ENCODE measurements around the gene NRF1.
"Not testable (repeated sequence)": the region's sequence is repeated elsewhere in the genome, so short reads cannot be mapped to it uniquely, and the experiment has no call there.

The NRF1 gene

GRCh38 chr7:129789000-129789399 is 177.5 kb downstream of the NRF1 start:
- no peak for DNase-seq (ENCODE audit: low spot score)
- TF ChIP-seq CTCF (IDR thresholded peaks at IDR 0.05; ENCODE audit: extremely low read depth, missing control alignments): no peak

- TF ChIP-seq CTCF (IDR thresholded peaks at IDR 0.05; ENCODE audit: extremely low read depth, missing control alignments): no peak
- no peak for DNase-seq (ENCODE audit: low spot score)
These were observed 178.1 kb downstream of the NRF1 start for GRCh38 chr7:129789652-129790051.

GRCh38 chr7:129790136-129790535 is 178.6 kb downstream of the NRF1 start:
- DNase-seq (ENCODE audit: low spot score): no peak
- no peak for TF ChIP-seq CTCF (IDR thresholded peaks at IDR 0.05; ENCODE audit: extremely low read depth, missing control alignments)

- no peak for DNase-seq (ENCODE audit: low spot score)
- no peak for TF ChIP-seq CTCF (IDR thresholded peaks at IDR 0.05; ENCODE audit: extremely low read depth, missing control alignments)
These were observed 181.2 kb downstream of the NRF1 start for GRCh38 chr7:129792721-129793120.

GRCh38 chr7:129793506-129794310 is 182.2 kb downstream of the NRF1 start:
- no peak for DNase-seq (ENCODE audit: low spot score)
- no peak for TF ChIP-seq CTCF (IDR thresholded peaks at IDR 0.05; ENCODE audit: extremely low read depth, missing control alignments)

GRCh38 chr7:129794461-129794860 is 182.9 kb downstream of the NRF1 start:
- DNase-seq (ENCODE audit: low spot score): not testable (repeated sequence)

GRCh38 chr7:129796186-129796775 is 184.8 kb downstream of the NRF1 start:
- no peak for DNase-seq (ENCODE audit: low spot score)
- TF ChIP-seq CTCF (IDR thresholded peaks at IDR 0.05; ENCODE audit: extremely low read depth, missing control alignments): no peak
